Cardiac septum (tissue), 1 donor: Measurements from ENCODE around the gene C19orf47. TPM values are rescaled to one million over a fixed set of nuclear protein-coding genes. Genes with fewer than 3 reads are reported as not detected.

Source experiments
- DNase-seq: peaks from one replicate; pipeline ENCODE4 v3.0.0-alpha.2; 2020; ENCODE audit warnings: low spot score
- intact Hi-C: fragments of 100-400 bp; cut with DNase I; formaldehyde crosslinking; loops from one replicate; pipeline ENCODE4 v1.14.0; 2022
- total RNA-seq: library from RNA; stranded (reverse); fragmentation: NEBNext Ultra II Directional; extraction: Animal tissue kit (Norgen Biotek cat#: 25700); gene quantifications from one replicate; pipeline ENCODE4 v1.2.1, GENCODE V29; 2021
- donor health status: DM: no; HTN: no; CAD: no.

C19orf47 gene
- total RNA-seq, 1 donor from 2014 or later, result 135 TPM

DNA sequence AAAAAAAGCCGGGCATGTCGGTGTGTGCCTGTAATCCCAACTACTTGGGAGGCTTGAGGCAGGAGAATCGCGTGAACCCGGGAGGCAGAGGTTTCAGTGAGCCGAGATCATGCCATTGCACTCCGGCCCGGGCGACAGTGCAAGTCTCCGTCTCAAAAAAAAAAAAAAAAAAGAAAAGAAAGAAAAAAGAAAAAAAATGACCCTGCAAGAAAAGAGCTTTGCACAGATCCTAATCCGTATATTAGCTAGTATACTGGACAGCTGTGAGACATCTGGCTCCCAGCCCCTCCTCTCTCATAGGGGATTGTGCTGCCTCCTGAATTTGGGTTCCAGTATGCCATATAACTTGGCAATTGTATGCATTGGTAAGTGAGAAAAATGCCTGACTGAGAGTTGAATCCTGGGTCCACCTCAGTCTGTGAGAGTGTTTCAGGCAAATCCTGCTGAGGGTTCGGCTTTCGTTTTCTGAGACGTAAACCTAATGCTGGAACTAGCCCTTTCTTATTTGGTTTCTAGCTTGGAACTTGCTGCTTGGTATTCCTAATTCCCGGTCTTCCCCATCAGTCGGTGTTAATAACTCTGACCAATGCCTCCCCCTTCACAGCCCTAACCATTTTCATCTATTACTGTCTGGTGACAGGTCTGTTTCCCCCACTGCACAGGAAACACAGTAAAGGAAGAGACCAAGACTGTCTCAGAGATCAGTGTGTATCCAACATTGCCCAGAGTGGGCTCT is 61.8 kb downstream of the C19orf47 start:
- DNase-seq, result no peak
- intact Hi-C loops, result no loop called here

DNA sequence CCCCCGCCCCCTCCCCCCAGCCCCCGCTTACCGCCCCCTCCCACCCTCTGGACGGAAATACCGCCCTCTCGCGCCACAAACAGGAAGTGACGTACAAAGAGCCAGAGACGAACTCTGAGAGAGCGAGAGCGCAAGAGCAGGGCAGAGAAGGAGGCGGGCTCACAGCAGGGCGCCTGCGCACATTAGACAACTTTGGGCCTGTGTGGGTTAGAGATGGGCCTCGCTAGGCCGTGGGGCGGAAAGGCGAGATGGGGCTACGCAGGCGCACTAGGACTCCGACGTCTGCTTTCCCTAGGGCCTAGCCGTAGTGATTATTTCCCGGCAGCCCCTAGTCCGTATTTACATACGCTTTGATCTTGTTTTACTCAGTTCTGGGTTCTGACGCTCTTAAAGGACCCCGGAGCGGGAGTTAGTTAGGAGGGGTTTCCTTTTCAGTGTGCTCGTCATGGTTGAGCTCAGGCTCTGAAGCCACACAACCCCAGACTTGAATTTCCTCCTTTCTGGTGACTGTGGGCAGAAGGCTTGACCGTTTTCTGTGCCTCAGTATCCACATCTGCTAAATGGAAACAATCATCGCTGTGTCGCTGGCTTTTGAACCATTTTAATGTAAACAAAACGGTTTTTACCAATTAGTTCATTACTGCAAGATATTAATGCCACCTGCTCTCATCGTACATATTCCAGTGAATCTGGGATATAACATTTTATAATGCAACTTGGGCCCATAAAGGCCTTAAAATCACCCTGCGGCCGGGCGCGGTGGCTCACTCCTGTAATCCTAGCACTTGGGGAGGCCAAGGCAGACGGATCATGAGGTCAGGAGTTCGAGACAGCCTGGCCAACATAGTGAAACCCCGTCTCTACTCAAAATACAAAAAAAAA is 62.6 kb downstream of the C19orf47 start:
- DNase-seq, result peak; percentile 99
- intact Hi-C loops, result no loop called here

DNA sequence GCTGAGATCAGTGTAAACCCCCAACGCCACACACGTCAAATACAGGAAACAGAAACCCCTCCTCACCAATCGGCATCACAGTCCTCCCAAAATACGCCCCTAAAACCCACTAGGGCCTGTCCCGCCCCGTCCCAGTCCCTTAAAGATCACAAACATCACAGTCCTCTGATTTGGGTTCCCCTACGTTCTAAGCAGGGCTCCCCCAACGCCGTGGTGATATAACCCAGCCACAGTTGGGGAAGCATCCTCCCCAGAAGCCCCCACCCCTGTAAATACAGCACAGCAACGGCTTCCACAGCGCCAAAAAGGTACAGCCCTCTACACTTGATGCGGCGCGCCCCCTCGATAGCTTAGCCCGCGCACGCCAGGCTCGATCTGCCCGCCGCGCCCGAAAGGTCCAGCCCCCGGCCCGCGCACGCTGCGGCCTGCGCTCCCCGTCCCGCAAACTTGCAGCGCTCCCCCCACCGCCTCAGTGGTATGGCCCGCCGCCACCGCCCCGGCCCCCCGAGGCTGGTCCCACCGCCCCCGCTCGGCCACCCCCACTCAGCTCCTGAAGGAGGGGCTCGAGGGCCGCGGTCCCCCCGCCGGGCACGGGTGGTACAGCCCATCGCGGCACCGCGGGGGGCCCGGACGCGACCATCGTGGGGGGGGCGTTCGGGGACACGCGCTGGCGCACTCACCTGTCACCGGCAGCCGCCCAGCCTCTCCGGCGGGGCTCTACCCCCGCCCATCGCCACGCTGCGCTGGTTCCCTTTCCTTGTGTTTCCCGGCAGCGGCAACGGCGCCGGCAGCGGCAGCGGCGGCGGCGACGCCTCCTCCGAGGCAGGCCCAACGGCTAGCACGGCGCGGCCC is 63.5 kb downstream of the C19orf47 start, which contains the start of gene AKT2:
AKT2 (minus strand) TSS at position 845 of the 852 bp plus-strand sequence. CDS start 20,078 bp downstream, outside the sequence.
- DNase-seq, result peak; percentile 82
- intact Hi-C loops, result loop anchor here (5.0 kb wide), 1 partner anchor 62 kb away; no protein-coding TSS in a partner anchor

DNA sequence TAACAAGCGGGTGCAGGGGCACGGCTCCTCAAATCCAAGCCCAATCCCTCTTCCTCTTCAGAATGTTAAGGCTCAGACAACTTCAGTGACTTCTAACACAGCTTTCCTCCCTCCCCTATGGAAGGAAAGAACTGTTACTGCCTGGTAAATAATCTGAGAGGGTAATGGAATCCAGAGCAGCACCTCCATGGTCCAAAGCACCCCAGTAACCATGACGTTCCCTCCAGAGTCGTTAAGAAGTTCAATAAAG is 64.0 kb downstream of the C19orf47 start:
- no peak for DNase-seq
- intact Hi-C loops, result loop anchor here (5.0 kb wide), 1 partner anchor 62 kb away; no protein-coding TSS in a partner anchor

DNA sequence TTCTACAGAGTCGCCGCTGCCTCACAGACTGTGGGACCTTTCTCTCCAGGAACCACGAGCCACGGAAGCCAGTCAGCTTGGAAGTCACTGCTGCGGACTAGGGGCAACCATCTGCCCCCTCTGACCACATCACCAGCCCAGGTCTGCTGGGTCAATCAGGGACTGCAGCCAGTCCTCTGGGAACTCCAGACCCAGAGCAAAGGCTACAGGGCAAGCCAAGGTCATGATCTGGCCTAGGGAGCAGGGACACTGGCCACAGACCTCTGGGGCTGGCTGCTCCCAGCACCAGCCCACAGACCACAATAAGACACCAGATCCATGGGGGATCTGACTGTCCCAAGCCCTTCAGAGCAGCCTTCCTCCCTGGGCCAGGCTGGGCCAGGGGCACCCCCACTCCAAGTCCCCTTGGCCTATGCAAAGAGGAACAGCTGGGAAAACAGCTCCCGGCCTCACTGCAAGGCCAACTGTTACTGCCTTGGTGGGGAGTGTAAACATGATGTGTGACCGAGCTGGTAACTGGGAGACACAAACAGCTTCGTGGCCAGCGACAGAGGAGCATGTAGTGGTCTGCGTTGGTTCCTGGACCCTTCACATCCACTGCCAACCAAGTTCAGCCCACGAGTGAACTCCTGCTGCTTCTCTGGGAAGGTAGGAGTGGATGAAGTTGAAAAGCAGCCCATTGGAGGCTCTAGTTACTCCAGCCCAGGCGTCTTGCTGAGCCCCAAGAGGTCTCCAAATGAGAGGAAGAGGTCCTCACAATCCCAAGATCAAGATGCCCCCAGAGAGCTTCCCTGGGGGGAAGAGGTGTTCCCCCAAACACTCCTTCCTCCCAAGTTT is 64.6 kb downstream of the C19orf47 start:
- no peak for DNase-seq
- intact Hi-C loops, result loop anchor here (5.0 kb wide), 1 partner anchor 61 kb away; no protein-coding TSS in a partner anchor

DNA sequence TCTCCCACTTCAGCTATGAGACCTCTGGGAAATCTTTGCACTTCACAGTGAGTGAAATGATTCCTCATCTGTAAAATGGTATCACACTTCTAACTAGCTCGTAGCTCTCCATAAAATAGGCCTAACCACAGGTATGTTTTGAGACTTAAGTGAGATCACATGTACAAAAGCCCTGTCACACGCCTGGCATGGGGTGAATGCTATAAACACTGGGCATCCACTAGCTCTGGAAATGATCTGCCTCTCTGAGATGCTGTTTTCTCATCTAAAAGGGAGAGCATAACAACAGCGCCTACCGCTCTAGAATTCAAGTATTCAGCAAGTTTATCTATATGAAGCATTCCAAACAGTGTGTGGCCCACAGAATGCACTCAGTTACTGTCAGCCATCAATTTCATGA is 65.3 kb downstream of the C19orf47 start:
- DNase-seq, result no peak
- intact Hi-C loops, result loop anchor here (5.0 kb wide), 1 partner anchor 61 kb away; no protein-coding TSS in a partner anchor

DNA sequence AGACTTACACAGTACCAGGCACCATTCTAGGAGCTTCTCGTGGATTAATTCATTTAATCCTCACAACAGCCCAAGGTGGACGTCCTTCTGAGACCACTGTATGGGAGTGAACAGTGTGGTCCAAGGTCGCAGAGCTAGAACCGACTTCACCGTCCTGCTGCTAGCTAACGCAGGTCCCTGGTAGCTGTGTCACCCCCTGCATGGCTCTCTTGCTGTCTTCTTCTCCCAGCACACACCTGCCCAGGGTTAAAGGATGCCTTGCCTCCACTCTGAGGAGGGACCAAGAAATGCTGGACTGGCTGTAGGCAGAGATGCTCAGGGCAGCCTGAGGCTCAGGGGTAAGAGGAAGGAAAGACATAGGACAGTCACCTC is 66.0 kb downstream of the C19orf47 start:
- intact Hi-C loops, result loop anchor here (5.0 kb wide), 1 partner anchor 60 kb away; no protein-coding TSS in a partner anchor
- DNase-seq, result no peak

DNA sequence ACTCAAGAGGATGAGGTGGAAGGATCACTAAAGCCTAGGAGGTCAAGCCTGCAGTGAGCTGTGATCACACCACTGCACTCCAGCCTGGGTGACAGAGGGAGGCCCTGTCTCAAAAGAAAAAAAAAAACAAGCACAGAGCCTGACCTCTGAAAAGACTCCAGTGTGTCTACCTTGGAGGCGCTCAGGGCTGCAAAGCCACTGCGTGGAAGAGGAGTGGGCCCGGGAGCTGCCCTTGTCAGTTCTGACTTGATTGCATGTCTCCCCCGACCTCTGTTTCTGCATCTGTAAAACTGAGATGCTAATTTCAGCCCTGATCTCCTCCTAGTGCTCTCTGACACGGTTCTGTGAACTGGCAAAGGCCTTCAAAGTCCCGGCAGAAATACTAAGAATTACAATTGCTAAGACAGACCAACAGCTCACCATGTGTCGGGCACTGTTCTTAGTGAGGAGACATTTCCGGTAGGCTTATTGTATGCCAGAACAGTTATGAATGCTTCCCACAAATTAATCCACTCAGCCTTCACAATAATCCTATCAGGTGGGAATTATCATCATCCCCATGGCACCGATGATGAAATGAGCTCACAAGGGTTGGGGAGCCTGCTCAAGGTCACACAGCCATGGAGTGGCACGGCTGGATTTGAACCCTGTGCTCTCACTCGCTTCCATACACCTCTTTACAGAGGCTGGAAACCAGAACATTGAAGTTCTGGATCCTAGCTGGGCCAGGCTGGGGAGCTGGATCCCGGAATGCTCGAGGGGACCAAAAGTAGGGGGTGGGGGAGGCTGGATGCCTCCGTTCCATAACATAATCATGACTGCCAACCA is 66.6 kb downstream of the C19orf47 start:
- no peak for DNase-seq
- intact Hi-C loops, result loop anchor here (5.0 kb wide), 1 partner anchor 59 kb away; no protein-coding TSS in a partner anchor

DNA sequence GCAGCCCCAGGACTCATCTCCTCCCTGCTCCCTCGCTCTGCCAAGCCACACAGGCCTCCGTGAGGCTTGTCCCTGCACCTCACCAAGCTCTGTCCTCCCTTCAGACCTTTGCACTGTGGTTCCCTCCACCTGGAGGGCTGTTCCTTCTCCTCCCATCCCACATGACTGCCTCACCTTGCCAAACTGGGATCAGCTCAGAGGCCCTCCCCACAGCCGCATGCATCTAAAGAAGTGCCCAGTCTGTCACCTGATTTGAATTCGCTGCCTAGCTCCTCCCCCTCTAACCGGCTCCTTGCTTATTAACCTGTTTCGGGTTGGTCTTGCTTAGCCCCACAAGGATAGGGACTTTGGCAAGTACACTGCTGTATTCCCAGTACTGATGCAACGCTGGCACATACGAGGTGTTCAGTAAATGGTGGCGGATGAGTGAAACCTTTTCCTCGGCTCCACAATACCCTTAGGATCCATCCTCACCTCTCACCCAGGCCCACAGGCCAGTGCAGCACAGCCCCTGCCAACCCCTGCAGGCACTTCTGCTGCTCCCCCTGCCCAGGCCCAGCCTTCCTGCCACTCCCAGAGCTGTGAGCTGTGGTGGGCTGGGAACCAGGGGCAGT is 67.5 kb downstream of the C19orf47 start:
- DNase-seq, result no peak
- intact Hi-C loops, result loop anchor here (5.0 kb wide), 1 partner anchor 58 kb away; no protein-coding TSS in a partner anchor

DNA sequence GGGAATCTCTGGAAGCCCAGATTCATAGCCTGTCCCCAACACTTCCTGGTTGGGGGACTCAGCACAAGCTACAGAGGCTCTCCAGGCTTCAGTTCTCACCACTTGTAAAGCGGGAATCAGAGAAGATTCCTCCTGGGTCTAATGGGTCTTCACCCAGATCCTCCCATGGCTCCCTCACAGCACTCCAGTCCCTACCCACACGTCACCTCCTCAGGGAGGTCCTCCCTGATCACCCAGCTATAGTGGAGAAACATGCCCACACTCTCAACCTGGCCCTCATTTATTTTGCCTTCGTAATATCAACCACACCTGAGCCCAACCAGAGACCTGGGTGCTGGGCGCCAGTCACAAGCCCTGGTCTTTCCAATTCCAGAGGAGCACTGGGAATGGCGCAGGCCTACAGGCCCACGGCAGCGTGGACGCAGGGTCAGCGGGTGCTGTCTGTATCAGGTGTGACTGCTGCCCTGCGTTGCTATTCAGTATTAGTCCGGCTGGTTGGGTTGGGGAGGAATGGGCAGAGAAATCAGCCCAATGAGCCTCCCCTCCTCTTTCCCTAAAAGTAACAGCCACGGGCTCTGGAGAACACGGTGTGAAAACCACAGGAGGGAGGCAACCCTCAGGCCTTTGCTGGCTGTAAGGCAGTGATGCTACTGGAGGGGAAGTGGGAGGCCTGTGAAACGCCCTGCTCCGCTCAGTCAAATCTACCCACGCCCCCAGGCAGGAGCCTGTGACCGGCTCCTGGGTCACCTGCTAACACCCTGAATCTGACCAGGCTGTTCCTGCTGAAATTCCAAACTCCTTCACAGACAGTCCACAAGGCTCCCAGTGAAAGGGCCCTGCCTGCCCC is 68.2 kb downstream of the C19orf47 start:
- DNase-seq, result no peak
- intact Hi-C loops, result loop anchor here (5.0 kb wide), 1 partner anchor 58 kb away; no protein-coding TSS in a partner anchor

DNA sequence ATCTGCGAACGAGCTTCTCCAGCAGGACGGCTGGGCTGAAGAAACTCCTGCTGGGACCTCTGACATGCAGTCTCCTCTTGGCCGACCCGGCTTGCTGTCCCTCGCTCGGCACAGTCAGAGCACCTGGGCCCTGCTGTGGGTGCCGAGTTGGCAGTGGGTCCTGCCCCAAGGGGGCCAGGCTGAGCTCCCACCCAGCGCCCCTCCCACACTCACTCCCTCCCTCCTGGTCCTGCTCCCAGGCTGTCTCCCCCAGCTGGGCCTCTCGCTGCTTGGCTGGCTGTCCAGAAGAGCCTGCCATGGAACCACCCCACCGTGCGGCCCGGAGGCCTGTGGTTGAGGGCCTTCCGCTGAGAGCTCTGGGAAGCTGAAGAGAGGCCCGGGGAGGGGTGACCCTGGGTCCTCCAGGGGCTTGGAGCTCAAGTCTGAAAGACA is 69.1 kb downstream of the C19orf47 start:
- DNase-seq, result peak; percentile 91
- intact Hi-C loops, result no loop called here

DNA sequence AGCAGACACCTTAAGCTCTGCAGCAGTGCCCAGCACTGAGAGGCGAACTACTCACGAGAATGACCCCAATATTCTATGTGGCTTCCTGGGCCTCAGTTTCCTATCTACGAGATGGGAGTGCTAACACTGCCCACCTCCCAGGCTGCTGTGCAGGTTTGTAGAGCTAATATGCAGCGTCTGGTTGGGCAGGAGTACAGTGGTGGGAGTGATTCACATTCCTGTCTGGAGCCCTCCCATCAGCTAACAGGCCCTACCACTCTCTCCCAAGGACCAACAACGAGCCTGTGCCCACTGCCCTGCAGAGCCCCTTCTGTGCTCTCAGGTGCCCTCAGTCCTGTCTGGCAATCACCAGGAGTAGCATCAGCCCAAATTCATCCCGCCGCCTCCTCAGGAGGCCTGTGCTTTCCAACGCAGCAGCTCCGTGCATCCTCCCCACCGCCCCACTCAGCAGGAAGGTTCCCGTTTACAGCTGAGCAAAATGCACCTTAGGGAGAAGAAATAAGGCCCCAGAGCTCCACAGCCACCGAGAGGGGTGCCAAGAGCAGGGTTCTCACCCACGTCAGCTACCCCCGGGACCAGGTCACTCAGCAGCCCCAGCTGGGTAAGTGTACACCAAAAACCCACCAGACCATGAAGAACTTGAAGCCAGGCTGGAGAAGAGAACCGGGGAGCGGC is 69.7 kb downstream of the C19orf47 start:
- DNase-seq, result no peak
- intact Hi-C loops, result no loop called here

DNA sequence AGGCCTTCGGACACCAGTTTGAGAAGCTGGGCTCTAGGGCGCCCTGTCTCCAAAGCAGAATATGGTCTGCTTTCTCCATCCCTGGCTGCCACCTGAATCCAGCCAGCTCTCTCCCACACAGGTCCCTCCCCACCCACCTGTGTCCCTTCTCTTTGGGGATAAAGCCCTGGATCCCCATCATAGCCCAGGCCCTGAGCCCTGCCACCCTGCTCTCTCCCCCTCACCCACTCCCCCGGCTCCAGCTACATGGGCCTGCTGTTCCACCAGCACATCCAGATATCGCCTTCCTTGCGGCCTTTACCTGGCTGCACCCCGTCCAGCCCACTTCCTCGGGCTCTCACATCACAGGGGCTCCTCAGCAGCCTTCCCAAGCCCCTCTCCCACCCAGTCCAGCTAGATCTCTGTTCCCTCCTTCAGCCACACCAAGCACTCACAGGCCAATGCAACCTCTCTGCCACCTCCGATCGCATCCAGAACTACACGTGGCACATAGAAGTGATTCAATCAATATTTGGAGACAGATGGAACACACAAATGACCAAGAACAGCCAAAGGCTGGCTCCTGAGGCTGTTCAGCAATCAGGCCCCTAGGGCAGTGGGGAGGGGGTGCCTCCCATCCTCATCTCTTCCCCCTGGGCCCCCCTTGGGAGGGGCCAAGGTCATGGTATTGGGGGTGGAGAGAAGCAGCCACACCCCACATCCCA is 70.7 kb downstream of the C19orf47 start:
- intact Hi-C loops, result no loop called here
- no peak for DNase-seq

DNA sequence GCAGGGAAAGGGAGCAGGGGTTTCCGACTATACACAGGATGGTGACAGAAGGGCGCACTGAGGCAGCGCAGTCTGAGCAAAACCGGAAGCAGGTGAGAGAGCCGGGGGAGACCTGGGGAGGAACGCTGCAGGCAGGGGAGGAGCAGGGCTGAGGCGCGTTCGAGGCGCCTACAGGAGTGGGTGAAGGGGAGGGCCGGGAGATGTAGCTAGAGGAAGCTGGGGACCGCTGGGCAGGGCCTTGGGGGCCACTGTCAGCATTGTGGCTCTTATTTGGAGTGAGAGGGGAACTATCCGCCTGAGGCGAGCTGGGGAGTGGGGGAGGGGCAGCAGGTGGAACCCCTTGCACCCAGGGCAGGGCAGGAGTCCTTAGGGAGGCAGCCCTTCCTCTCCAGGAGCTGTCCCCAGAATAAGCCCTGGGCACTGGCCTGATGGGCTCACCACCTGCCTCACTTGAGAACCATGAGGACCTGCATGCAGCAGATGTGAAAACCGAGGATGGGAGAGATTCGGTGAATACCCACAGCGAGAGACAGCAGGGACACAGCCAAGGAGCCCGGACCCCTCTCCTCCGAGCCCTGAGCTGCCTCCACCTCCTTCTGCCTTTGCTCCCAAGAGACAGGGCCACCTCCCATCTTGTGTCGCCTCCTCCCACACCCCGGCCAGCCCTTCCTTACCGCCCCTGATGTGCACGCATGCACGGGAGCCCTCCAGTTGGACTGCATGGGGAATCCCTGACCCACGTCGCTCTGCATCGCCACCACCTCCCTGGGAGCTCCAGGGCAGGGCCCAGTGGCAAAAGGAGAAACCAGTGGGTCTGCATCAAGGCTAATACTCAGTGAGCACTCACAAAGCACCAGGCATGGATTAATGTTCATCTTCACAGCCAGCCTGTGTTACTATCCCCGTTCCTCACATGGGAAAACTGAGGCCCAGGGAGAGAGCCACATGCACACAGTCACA is 73.3 kb downstream of the C19orf47 start:
- intact Hi-C loops, result no loop called here
- DNase-seq, result no peak
